ENCODE data around the gene MMP24OS.

Gene MMP24OS

DNA sequence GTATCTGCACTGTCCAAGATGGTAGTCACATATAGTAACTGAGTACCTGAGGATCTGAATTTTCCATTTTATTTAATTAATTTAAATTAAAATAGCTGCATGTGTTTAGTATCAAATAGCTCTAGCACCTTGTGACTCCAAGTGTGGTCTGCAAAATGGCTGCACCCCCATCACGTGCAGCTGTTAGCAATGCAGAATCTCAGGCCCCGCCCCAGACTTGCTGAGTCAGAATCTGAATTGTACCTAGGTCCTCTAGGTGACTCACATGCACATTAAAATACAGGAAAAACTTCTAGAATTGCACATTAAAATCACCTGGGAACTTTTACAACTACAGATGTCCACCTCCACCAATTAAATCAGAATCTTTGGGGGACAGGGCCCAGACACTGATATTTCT lies 33.5 kb upstream of the MMP24OS start:
- Histone ChIP-seq H3K23ac (ENCODE audit: low read depth, low read length, poor library complexity) (no peak overlapping the region), H3K9me3 (replicated peaks in 1 of 2; ENCODE audit: control insufficient read depth in 2 of 2, insufficient read depth in 1 of 2, low read depth in 1 of 2, low read length in 2 of 2) (no peaks in the 10 kb centered on the region), H3K79me1 (ENCODE audit: low read depth, low read length) (no peaks in the 10 kb centered on the region), H2BK5ac (ENCODE audit: low read length) (no peak overlapping the region), H3K4me1 (ENCODE audit: control insufficient read depth in 2 of 2, insufficient read depth in 1 of 2, low read depth in 1 of 2, low read length in 2 of 2) (peaks cover 5% of the 10 kb centered on the region in 2 donors), H4K91ac (ENCODE audit: low read depth, low read length, poor library complexity) (no peak overlapping the region), H3K36me3 (replicated peaks in 1 of 2; ENCODE audit: control insufficient read depth in 2 of 2, insufficient read depth in 2 of 2, low read length in 2 of 2) (peaks cover 0 to 4% of the 10 kb centered on the region in 2 donors), H2BK15ac (ENCODE audit: low read length) (no peak overlapping the region), H4K8ac (ENCODE audit: low read depth, low read length) (no peak overlapping the region), H3K4me2 (ENCODE audit: insufficient read depth, low read length, poor library complexity, severe bottlenecking) (no peak overlapping the region), H3K4me3 (ENCODE audit: low read length in 2 of 2) (no peak overlapping the region), H2AK5ac (ENCODE audit: low read depth, low read length) (no peak overlapping the region), H3K27me3 (ENCODE audit: control insufficient read depth in 3 of 3, insufficient read depth in 3 of 3, low read depth in 1 of 3, low read length in 3 of 3) (peaks cover 0 to 1% (median 0%) of the 10 kb centered on the region in 3 experiments), H3K27ac (replicated peaks; ENCODE audit: low read length) (no peak overlapping the region), H3K9ac (ENCODE audit: low read depth, low read length, poor library complexity) (no peak overlapping the region), H3K18ac (ENCODE audit: low read length) (no peak overlapping the region), H2AFZ (ENCODE audit: low read length) (no peak overlapping the region), H3K14ac (ENCODE audit: low read length) (no peak overlapping the region), H2BK12ac (ENCODE audit: low read length) (no peak overlapping the region), H2BK120ac (ENCODE audit: low read depth, low read length) (no peak overlapping the region), H3K4ac (ENCODE audit: low read length) (no peak overlapping the region)
- no peak for DNase-seq (ENCODE audit: low spot score)
- no CpG with 5 or more reads among the region's 2 CpGs for WGBS, 2 donors (ENCODE audit: extremely low coverage in 2 of 2, insufficient read length in 2 of 2, insufficient replicate concordance in 1 of 2)

DNA sequence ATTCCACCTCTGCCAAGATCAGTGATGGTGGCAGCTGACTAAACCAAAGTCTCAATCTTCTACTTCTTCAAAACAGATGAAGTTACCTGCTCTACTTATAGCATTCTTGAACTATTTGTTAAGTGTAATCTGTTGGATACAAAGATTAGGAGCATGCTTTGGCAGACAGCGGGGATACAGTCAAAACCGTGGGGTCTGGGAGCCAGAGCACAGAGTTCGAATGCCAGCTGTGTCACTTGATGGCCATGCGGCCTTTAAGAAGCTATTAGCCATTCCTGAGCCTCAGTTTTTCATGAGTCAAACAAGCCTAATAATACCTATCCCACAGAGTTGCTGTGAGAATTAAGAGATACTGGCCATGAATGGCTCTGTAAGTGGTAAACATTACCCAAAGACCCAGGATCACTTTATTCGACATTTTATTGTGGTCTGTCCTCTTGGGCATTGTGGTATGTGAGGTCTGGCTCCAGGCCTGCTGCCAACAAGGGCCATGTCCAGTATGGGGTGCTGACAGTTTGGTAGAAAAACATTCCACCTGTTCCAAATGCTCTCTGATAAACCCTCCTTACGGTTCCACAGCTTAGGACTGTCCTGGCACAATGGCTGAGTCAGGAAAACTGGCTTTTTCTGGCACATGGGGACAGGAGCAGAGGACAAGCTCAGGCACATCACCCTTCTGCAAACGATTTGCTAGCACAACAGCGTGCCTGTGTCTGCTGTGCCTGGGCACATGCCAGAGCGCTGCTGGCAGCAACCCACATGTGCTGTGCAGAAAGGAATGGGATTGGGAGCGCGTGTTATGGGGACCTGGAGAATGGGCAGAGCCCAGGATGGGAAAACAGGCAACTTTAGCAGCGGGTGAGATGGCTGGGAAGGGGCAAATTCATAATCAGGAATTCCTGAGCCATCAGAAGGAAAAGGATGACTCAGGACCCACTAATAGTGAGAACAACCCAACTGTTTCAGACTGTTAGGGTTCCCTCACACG lies 30.0 kb upstream of the MMP24OS start:
- Histone ChIP-seq H2BK15ac (ENCODE audit: low read length) (no peak overlapping the region), H2BK5ac (ENCODE audit: low read length) (no peak overlapping the region), H3K36me3 (replicated peaks in 1 of 2; ENCODE audit: control insufficient read depth in 2 of 2, insufficient read depth in 2 of 2, low read length in 2 of 2) (peaks cover 0 to 10% of the 10 kb centered on the region in 2 donors), H4K8ac (ENCODE audit: low read depth, low read length) (no peak overlapping the region), H2BK120ac (ENCODE audit: low read depth, low read length) (no peak overlapping the region), H3K14ac (ENCODE audit: low read length) (no peak overlapping the region), H3K4me1 (ENCODE audit: control insufficient read depth in 2 of 2, insufficient read depth in 1 of 2, low read depth in 1 of 2, low read length in 2 of 2) (peaks cover 3 to 6% of the 10 kb centered on the region in 2 donors), H3K23ac (ENCODE audit: low read depth, low read length, poor library complexity) (no peak overlapping the region), H3K27ac (replicated peaks; ENCODE audit: low read length) (no peak overlapping the region), H3K79me1 (ENCODE audit: low read depth, low read length) (no peaks in the 10 kb centered on the region), H3K4me3 (ENCODE audit: low read length in 2 of 2) (peak overlapping the region in 1 of 2 donors; percentile 27), H2BK12ac (ENCODE audit: low read length) (no peak overlapping the region), H4K91ac (ENCODE audit: low read depth, low read length, poor library complexity) (no peak overlapping the region), H3K4me2 (ENCODE audit: insufficient read depth, low read length, poor library complexity, severe bottlenecking) (no peak overlapping the region), H3K9ac (ENCODE audit: low read depth, low read length, poor library complexity) (no peak overlapping the region), H3K18ac (ENCODE audit: low read length) (no peak overlapping the region), H3K27me3 (ENCODE audit: control insufficient read depth in 3 of 3, insufficient read depth in 3 of 3, low read depth in 1 of 3, low read length in 3 of 3) (no peaks in the 10 kb centered on the region), H2AFZ (ENCODE audit: low read length) (peak overlapping the region; percentile 27), H3K9me3 (replicated peaks in 1 of 2; ENCODE audit: control insufficient read depth in 2 of 2, insufficient read depth in 1 of 2, low read depth in 1 of 2, low read length in 2 of 2) (no peaks in the 10 kb centered on the region), H2AK5ac (ENCODE audit: low read depth, low read length) (no peak overlapping the region), H3K4ac (ENCODE audit: low read length) (no peak overlapping the region)
- DNase-seq (ENCODE audit: low spot score) = no peak
- no CpG with 5 or more reads among the region's 13 CpGs for WGBS, 2 donors (ENCODE audit: extremely low coverage in 2 of 2, insufficient read length in 2 of 2, insufficient replicate concordance in 1 of 2)

DNA sequence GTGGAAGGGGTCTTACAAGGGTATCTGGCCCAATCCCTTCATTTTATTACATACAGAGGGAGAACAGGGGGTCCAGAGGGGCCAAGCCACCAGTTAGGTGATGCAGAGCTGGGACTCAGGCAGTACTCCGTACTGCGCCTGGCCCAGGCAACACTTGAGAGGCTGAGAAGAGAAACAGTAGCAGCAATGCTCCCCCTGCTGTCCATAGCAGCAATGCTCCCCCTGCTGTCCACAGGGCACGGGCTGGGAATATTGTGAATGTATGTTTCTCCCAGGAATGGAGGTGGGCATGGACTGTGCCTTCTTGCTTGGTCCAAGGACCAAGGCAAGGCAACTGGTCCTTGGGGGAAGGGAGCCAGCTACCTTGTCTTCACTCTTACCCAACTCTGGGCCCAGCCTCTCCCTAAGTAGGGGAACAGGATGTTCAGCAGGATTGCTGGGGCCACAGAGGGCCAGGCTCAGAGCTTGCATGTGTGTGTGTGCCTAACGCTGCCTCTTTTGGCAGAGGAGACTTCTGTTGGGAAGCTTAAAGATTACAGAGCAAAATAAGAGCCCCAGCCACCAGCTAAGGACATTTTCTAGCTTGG lies 29.1 kb upstream of the MMP24OS start:
- DNase-seq (ENCODE audit: low spot score) = peak; percentile 36
- Histone ChIP-seq H3K23ac (ENCODE audit: low read depth, low read length, poor library complexity) (no peak overlapping the region), H3K27me3 (ENCODE audit: control insufficient read depth in 3 of 3, insufficient read depth in 3 of 3, low read depth in 1 of 3, low read length in 3 of 3) (no peaks in the 10 kb centered on the region), H2BK5ac (ENCODE audit: low read length) (no peak overlapping the region), H3K4ac (ENCODE audit: low read length) (no peak overlapping the region), H4K91ac (ENCODE audit: low read depth, low read length, poor library complexity) (no peak overlapping the region), H3K9ac (ENCODE audit: low read depth, low read length, poor library complexity) (no peak overlapping the region), H4K8ac (ENCODE audit: low read depth, low read length) (no peak overlapping the region), H2AFZ (ENCODE audit: low read length) (peak overlapping the region; percentile 33), H2AK5ac (ENCODE audit: low read depth, low read length) (no peak overlapping the region), H3K4me2 (ENCODE audit: insufficient read depth, low read length, poor library complexity, severe bottlenecking) (no peak overlapping the region), H3K9me3 (replicated peaks in 1 of 2; ENCODE audit: control insufficient read depth in 2 of 2, insufficient read depth in 1 of 2, low read depth in 1 of 2, low read length in 2 of 2) (no peaks in the 10 kb centered on the region), H2BK120ac (ENCODE audit: low read depth, low read length) (no peak overlapping the region), H3K4me3 (ENCODE audit: low read length in 2 of 2) (no peak overlapping the region), H3K4me1 (ENCODE audit: control insufficient read depth in 2 of 2, insufficient read depth in 1 of 2, low read depth in 1 of 2, low read length in 2 of 2) (peaks cover 1 to 4% of the 10 kb centered on the region in 2 donors), H3K14ac (ENCODE audit: low read length) (no peak overlapping the region), H3K79me1 (ENCODE audit: low read depth, low read length) (no peaks in the 10 kb centered on the region), H3K27ac (replicated peaks; ENCODE audit: low read length) (no peak overlapping the region), H2BK15ac (ENCODE audit: low read length) (no peak overlapping the region), H3K36me3 (replicated peaks in 1 of 2; ENCODE audit: control insufficient read depth in 2 of 2, insufficient read depth in 2 of 2, low read length in 2 of 2) (peaks cover 0 to 8% of the 10 kb centered on the region in 2 donors), H3K18ac (ENCODE audit: low read length) (peak overlapping the region; percentile 12), H2BK12ac (ENCODE audit: low read length) (no peak overlapping the region)
- WGBS, 2 donors (ENCODE audit: extremely low coverage in 2 of 2, insufficient read length in 2 of 2, insufficient replicate concordance in 1 of 2) = no CpG with 5 or more reads among the region's 4 CpGs

Measured in neuronal stem cell (in vitro differentiated cells).